Skeletal muscle satellite cell (primary cell): ENCODE measurements around the gene FSD1.
"Not testable (repeated sequence)": the region's sequence is repeated elsewhere in the genome, so short reads cannot be mapped to it uniquely, and the experiment has no call there.

Source experiments
- H3K27me3 ChIP-seq: 2 replicates; pipeline ENCODE4 v1.7.0; 2013; ENCODE audit warnings: low read length; ENCODE audit not compliant: control insufficient read depth, insufficient read depth
- H3K36me3 ChIP-seq: 2 replicates; pipeline ENCODE4 v1.7.0; 2013; ENCODE audit warnings: mild to moderate bottlenecking, control low read depth, low read length; ENCODE audit not compliant: insufficient read depth
- H3K4me1 ChIP-seq: 2 replicates; pipeline ENCODE4 v1.7.0; 2013; ENCODE audit warnings: low read length; ENCODE audit not compliant: control insufficient read depth, insufficient read depth
- H3K4me2 ChIP-seq: 2 replicates; pipeline ENCODE4 v1.7.0; 2013; ENCODE audit warnings: mild to moderate bottlenecking, low read length
- H3K4me3 ChIP-seq: 2 replicates; pipeline ENCODE4 v1.7.0; 2013; ENCODE audit warnings: low read length
- H3K9ac ChIP-seq: 2 replicates; pipeline ENCODE4 v1.7.0; 2013; ENCODE audit warnings: mild to moderate bottlenecking, low read depth, low read length, moderate library complexity
- H3K9me3 ChIP-seq: replicated peaks from 2 replicates; pipeline ENCODE4 v1.7.0; 2013; ENCODE audit warnings: mild to moderate bottlenecking, control low read depth, low read length

Gene FSD1

DNA sequence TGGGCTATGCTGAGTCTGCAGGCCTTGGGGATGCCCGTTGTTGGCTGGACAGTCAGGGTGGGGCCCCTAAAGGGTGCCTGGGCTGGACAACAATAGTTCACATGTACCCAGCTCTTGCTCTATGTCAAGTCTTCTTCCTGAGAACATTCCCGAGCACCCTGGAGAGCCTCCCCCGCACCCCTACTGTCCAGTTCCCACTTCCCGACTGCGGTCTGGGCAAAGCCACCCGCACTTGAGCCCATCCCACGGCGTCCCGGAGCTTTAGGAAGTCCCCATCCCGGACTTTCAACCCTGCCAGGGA, 37.9 kb downstream of the FSD1 start:
- peaks cover 21% of the 10 kb centered on the region for H3K4me1 ChIP-seq
- H3K36me3 ChIP-seq, result peaks cover 3% of the 10 kb centered on the region
- H3K4me3 ChIP-seq, result peak overlapping the region; percentile 79
- H3K4me2 ChIP-seq, result peak overlapping the region; percentile 95
- peak overlapping the region; percentile 84 for H3K9ac ChIP-seq
- H3K27me3 ChIP-seq, result no peaks in the 10 kb centered on the region
- H3K9me3 ChIP-seq, result no peaks in the 10 kb centered on the region

DNA sequence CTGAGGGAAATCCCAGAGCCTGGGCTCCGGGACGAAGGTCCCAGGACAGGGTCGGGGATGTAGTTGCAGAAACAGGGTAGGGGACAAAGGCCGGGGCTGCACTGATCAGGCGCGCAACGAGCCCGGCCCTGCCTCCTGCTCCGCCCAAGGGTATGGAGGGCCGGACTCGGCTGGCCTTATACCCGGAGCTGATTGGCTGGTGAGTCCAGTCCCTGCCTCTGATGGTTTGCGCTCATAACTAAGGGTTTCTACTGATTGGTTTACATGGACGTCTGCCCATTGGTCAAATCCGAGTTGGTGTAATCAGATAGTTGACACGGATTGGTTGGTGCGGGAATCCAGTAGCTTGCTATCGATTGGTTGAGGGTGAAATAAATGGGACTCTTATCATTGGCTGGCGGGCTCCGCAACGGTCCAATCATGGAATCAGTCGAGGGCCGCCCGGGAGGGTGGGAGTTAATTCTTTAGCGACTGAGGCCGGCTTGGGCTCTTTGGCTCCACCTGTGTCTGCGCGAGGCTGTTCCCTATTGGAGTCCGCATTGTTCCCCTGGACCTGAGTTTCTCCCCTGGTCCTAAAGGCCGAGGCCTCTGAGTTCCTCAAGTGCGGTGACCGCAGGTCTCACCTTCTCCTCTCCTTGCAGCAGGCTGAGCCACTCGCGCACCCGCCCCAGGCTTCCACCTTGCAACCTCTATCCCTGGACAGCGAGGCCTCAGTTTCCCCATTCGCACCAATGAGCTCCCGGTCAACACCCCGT, 38.4 kb downstream of the FSD1 start:
- no peaks in the 10 kb centered on the region for H3K9me3 ChIP-seq
- peak overlapping the region; percentile 88 for H3K4me3 ChIP-seq
- peaks cover 3% of the 10 kb centered on the region for H3K36me3 ChIP-seq
- H3K4me1 ChIP-seq, result peaks cover 20% of the 10 kb centered on the region
- peak overlapping the region; percentile 99 for H3K4me2 ChIP-seq
- no peaks in the 10 kb centered on the region for H3K27me3 ChIP-seq
- H3K9ac ChIP-seq, result peak overlapping the region; percentile 84

GRCh38 chr19:4343370-4344307, 39.2 kb downstream of the FSD1 start, which contains the start of gene MPND:
TSS of gene MPND (plus strand) at chr19:4343562. CDS start at chr19:4343594, 32 bp downstream.
- Histone ChIP-seq H3K27me3 (no peaks in the 10 kb centered on the region), H3K9me3 (no peaks in the 10 kb centered on the region), H3K9ac (peak within 1 kb of the TSS; percentile 84)

DNA sequence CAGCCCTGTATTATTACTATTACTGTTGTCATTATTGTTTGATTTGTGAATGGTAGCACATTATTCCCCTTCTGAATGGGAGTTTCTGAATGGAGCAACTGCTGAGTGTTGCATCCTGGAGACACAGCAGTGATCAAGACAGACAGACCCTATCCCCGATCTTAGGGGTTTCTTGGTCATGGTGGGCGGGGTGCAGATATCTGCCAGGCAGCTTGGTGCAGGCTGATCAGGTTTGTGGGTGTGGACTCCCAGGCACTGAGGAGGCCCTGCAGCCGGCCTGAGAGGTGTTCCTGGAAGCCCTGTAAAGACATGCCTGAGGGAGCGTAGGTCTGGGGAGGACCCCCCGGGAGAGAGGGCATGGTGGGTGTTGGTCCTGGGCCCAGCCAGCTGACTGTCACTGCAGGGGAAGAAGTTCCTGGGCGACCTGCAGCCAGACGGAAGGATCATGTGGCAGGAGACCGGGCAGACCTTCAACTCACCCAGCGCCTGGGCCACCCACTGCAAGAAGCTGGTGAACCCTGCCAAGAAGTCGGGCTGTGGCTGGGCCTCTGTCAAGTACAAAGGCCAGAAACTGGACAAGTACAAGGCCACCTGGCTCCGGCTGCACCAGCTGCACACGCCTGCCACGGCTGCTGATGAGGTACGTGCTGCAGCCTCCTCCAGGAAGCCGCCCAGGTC, 41.1 kb downstream of the FSD1 start:
- H3K4me2 ChIP-seq, result no peak overlapping the region
- H3K9ac ChIP-seq, result no peak overlapping the region
- H3K9me3 ChIP-seq, result no peaks in the 10 kb centered on the region
- H3K4me1 ChIP-seq, result peaks cover 13% of the 10 kb centered on the region
- no peaks in the 10 kb centered on the region for H3K27me3 ChIP-seq
- peaks cover 3% of the 10 kb centered on the region for H3K36me3 ChIP-seq
- H3K4me3 ChIP-seq, result no peak overlapping the region

More at GRCh38 chr19:4343370-4344307, 39.2 kb downstream of the FSD1 start, which contains the start of gene MPND:
- Histone ChIP-seq H3K4me3 (peak within 1 kb of the TSS; percentile 88), H3K4me2 (peak within 1 kb of the TSS; percentile 99), H3K36me3 (peaks cover 3% of the 10 kb centered on the region), H3K4me1 (peaks cover 14% of the 10 kb centered on the region)

- Histone ChIP-seq H3K36me3 (peaks cover 3% of the 10 kb centered on the region), H3K4me1 (peaks cover 13% of the 10 kb centered on the region), H3K9ac (no peak overlapping the region), H3K4me3 (no peak overlapping the region), H3K4me2 (no peak overlapping the region), H3K27me3 (no peaks in the 10 kb centered on the region), H3K9me3 (no peaks in the 10 kb centered on the region)
Observed at GRCh38 chr19:4346020-4346383, 41.6 kb downstream of the FSD1 start.

GRCh38 chr19:4347521-4347920, 43.1 kb downstream of the FSD1 start:
- Histone ChIP-seq H3K9me3 (no peaks in the 10 kb centered on the region), H3K9ac (no peak overlapping the region), H3K27me3 (no peaks in the 10 kb centered on the region), H3K4me1 (peaks cover 7% of the 10 kb centered on the region), H3K36me3 (peaks cover 3% of the 10 kb centered on the region), H3K4me2 (no peak overlapping the region), H3K4me3 (no peak overlapping the region)

DNA sequence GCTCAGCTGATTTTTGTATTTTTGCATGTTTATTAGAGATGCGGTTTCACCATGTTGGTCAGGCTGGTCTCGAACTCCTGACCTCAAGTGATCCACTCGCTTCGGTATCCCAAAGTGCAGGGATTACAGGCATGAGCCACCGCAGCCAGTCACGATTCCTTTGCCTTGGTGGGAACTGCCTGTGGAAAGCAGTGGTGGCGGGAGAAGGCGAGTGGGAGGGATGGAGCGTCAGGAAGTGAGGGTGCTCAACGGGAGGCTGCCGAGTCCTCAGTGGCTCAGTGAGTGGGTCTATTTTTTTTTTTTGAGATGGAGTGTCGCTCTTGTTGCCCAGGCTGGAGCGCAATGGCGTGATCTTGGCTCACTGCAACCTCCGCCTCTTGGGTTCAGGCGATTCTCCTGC, 44.8 kb downstream of the FSD1 start:
- not testable (repeated sequence) for H3K9me3 ChIP-seq, H3K9ac ChIP-seq, H3K4me1 ChIP-seq, H3K4me2 ChIP-seq, H3K27me3 ChIP-seq, H3K4me3 ChIP-seq, H3K36me3 ChIP-seq

DNA sequence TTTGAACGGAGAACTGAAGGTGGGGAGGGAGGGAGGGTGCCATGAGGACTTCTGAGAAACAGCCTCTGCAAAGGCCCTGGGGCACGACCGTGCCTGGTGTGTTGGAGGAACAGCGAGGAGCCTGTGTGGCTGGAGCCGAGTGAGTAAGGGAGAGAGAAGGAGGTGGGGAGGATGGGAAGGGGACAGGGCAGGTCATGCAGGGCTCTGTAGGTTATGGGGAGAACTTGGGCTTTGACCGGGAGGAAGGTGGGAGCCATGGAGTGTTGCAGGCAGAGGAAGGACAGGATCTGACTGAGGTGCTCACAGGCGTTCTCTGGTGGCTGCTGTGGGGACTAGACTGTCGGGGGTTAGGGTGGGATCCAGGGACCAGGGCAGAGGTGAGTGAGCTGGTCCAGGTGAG, 45.7 kb downstream of the FSD1 start:
- peaks cover 3% of the 10 kb centered on the region for H3K36me3 ChIP-seq
- no peak overlapping the region for H3K9ac ChIP-seq
- no peaks in the 10 kb centered on the region for H3K9me3 ChIP-seq
- H3K4me3 ChIP-seq, result no peak overlapping the region
- H3K27me3 ChIP-seq, result no peaks in the 10 kb centered on the region
- no peaks in the 10 kb centered on the region for H3K4me1 ChIP-seq
- H3K4me2 ChIP-seq, result no peak overlapping the region

- no peak overlapping the region for H3K9ac ChIP-seq
- H3K4me2 ChIP-seq, result no peak overlapping the region
- no peaks in the 10 kb centered on the region for H3K4me1 ChIP-seq
- H3K4me3 ChIP-seq, result no peak overlapping the region
- H3K36me3 ChIP-seq, result peaks cover 3% of the 10 kb centered on the region
- no peaks in the 10 kb centered on the region for H3K27me3 ChIP-seq
- no peaks in the 10 kb centered on the region for H3K9me3 ChIP-seq
Observed at GRCh38 chr19:4350726-4351125, 46.3 kb downstream of the FSD1 start.

DNA sequence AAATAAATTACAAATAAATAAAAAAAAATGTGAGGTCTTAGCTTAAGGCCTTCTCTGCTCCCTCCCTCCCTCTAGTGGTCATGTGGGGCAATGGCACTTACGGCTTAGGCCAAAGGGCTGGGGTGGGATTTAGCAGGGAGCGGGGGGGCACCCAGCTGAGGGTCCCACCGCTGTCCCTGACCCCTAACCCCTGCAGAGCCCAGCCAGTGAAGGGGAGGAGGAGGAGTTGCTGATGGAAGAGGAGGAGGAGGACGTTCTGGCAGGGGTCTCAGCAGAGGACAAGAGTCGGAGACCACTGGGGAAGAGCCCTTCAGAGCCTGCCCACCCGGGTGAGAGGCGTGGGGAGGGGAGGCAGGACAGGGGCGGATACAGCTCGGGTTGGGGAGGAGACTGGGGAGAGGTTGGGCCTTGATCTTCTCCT, 48.3 kb downstream of the FSD1 start:
- H3K9ac ChIP-seq, result no peak overlapping the region
- H3K9me3 ChIP-seq, result no peaks in the 10 kb centered on the region
- no peak overlapping the region for H3K4me2 ChIP-seq
- no peaks in the 10 kb centered on the region for H3K36me3 ChIP-seq
- H3K4me1 ChIP-seq, result no peaks in the 10 kb centered on the region
- H3K27me3 ChIP-seq, result no peaks in the 10 kb centered on the region
- no peak overlapping the region for H3K4me3 ChIP-seq

DNA sequence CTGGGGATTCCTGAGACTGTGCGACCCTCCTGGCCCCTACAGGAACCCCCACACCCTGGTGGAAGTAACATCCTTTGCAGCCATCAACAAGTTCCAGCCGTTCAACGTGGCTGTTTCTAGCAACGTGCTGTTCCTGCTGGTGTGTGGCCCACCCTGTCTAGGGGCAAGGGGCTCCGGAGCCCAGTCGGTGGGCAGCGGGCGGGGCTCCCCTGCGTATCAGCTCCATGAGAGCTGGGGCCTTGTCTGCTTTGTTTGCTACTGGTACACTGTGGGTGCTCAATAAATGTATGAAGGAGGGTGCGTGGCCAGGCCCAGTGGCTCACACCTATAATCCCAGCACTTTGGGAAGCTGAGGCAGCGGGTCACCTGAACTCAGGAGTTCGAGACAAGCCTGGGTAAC, 49.9 kb downstream of the FSD1 start:
- H3K9me3 ChIP-seq, result no peaks in the 10 kb centered on the region
- no peak overlapping the region for H3K4me3 ChIP-seq
- H3K9ac ChIP-seq, result no peak overlapping the region
- no peaks in the 10 kb centered on the region for H3K27me3 ChIP-seq
- H3K4me2 ChIP-seq, result no peak overlapping the region
- peaks cover 9% of the 10 kb centered on the region for H3K36me3 ChIP-seq
- H3K4me1 ChIP-seq, result no peaks in the 10 kb centered on the region
